ENCODE measurements around the gene TMED10.
A peak's percentile ranks its signal among the peaks of the same experiment; 100 is the strongest.

TMED10 gene

DNA sequence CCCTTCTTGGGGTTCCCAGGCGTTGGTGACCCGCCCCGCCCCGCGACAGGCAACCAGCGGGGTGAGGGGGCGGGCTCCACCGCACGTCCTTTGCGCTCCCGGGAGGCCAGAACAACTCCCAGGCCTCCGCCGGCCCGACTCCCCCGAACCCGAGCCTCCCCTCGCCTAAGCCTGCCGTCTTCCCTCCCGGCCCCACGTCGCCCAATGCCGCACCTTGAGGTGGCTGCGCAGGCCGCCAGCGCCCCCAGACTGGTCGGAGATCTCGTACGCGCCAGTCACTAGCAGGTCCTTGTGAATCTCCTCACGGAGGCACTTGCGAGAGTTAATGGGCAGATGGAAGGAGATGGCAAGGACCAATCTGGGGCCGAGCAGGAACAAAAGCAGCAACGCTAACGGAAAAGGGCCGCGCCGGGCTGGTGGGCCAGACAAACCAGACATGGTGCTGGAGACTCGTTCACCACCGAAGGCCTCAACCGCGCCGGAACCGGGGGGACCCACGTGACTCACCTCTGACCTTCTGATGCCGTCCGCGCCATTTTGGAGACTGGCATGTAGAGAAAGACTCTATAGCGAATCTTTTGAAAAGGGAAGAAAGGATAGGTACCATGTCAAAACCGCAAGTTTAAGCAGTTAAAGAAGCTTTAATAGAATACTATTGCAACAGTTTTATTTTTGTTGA lies at the start of gene TMED10:
TSS of gene TMED10 (minus strand) at position 471 of the 679 bp plus-strand sequence. CDS start at position 438, 33 bp downstream.
- Mint-ChIP-seq H3K36me3 (ENCODE audit: insufficient read depth) (peaks cover 16% of the 10 kb centered on the region), H3K4me3 (peak within 1 kb of the TSS; percentile 94), H3K4me1 (peaks cover 53% of the 10 kb centered on the region), H3K9me3 (no peaks in the 10 kb centered on the region), H3K27ac (ENCODE audit: low read depth) (peak within 1 kb of the TSS; percentile 97), H3K27me3 (no peaks in the 10 kb centered on the region)
- ATAC-seq (replicated peaks; ENCODE audit: extremely low read depth, poor library complexity, severe bottlenecking) (peak; percentile 83), DNase-seq (ENCODE audit: low spot score in 2 of 2) (peak; percentile 89 to 95)

GRCh38 chr14:75224561-75224960 lies 48.1 kb upstream of the TMED10 start:
- DNase-seq (ENCODE audit: low spot score in 2 of 2) (no peak), ATAC-seq (replicated peaks; ENCODE audit: extremely low read depth, poor library complexity, severe bottlenecking) (no peak)
- peak overlapping the region; percentile 48 for H3K27ac Mint-ChIP-seq (ENCODE audit: low read depth)

GRCh38 chr14:75223664-75224154 lies 47.3 kb upstream of the TMED10 start:
- ATAC-seq (replicated peaks; ENCODE audit: extremely low read depth, poor library complexity, severe bottlenecking), result no peak
- Mint-ChIP-seq H3K9me3 (no peaks in the 10 kb centered on the region), H3K4me3 (no peak overlapping the region), H3K36me3 (ENCODE audit: insufficient read depth) (no peaks in the 10 kb centered on the region), H3K27ac (ENCODE audit: low read depth) (no peak overlapping the region), H3K27me3 (no peaks in the 10 kb centered on the region), H3K4me1 (peaks cover 29% of the 10 kb centered on the region)
- no peak for DNase-seq (ENCODE audit: low spot score in 2 of 2)

More at GRCh38 chr14:75224561-75224960, 48.1 kb upstream of the TMED10 start:
- Mint-ChIP-seq H3K9me3 (no peaks in the 10 kb centered on the region), H3K4me3 (no peak overlapping the region), H3K27me3 (no peaks in the 10 kb centered on the region), H3K36me3 (ENCODE audit: insufficient read depth) (peaks cover 6% of the 10 kb centered on the region), H3K4me1 (peaks cover 38% of the 10 kb centered on the region)

GRCh38 chr14:75222208-75222701 lies 45.8 kb upstream of the TMED10 start:
- no peaks in the 10 kb centered on the region for H3K9me3 Mint-ChIP-seq
- no peak overlapping the region for H3K27ac Mint-ChIP-seq (ENCODE audit: low read depth)
- peaks cover 15% of the 10 kb centered on the region for H3K4me1 Mint-ChIP-seq
- DNase-seq (ENCODE audit: low spot score in 2 of 2), result no peak
- H3K36me3 Mint-ChIP-seq (ENCODE audit: insufficient read depth), result no peaks in the 10 kb centered on the region
- ATAC-seq (replicated peaks; ENCODE audit: extremely low read depth, poor library complexity, severe bottlenecking), result no peak
- H3K27me3 Mint-ChIP-seq, result no peaks in the 10 kb centered on the region
- H3K4me3 Mint-ChIP-seq, result no peak overlapping the region

DNA sequence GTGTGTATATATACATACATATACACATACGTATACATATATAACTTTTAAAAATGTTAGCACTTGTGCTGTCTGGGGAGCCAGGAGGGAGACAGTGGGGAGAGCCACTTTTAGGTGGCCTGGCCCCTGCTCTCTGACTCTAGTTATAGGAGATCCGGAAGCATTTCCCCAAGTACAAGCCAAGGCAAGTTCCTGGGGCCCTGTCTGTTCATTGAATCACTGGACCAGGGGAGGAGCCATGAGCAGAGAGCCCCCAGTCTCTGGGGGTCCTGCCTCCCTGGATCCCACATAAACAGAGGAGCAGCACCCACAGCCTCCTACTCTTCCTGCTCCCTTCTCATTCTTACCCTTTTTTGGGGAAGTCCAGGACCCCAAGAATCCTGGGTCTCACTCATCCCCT lies 45.4 kb upstream of the TMED10 start:
- Mint-ChIP-seq H3K4me3 (no peak overlapping the region), H3K4me1 (peaks cover 10% of the 10 kb centered on the region)

GRCh38 chr14:75220156-75220555 lies 43.7 kb upstream of the TMED10 start:
- no peak for ATAC-seq (replicated peaks; ENCODE audit: extremely low read depth, poor library complexity, severe bottlenecking)

More for the DNA sequence above, 45.4 kb upstream of the TMED10 start:
- H3K36me3 Mint-ChIP-seq (ENCODE audit: insufficient read depth), result no peaks in the 10 kb centered on the region
- no peak overlapping the region for H3K27ac Mint-ChIP-seq (ENCODE audit: low read depth)
- H3K27me3 Mint-ChIP-seq, result no peaks in the 10 kb centered on the region
- no peak for ATAC-seq (replicated peaks; ENCODE audit: extremely low read depth, poor library complexity, severe bottlenecking)
- no peak for DNase-seq (ENCODE audit: low spot score in 2 of 2)
- H3K9me3 Mint-ChIP-seq, result no peaks in the 10 kb centered on the region

GRCh38 chr14:75217508-75218206 lies 41.2 kb upstream of the TMED10 start:
- no peak for DNase-seq (ENCODE audit: low spot score in 2 of 2)
- no peak overlapping the region for H3K4me3 Mint-ChIP-seq
- H3K9me3 Mint-ChIP-seq, result no peaks in the 10 kb centered on the region
- no peak for ATAC-seq (replicated peaks; ENCODE audit: extremely low read depth, poor library complexity, severe bottlenecking)
- H3K36me3 Mint-ChIP-seq (ENCODE audit: insufficient read depth), result no peaks in the 10 kb centered on the region
- no peak overlapping the region for H3K27ac Mint-ChIP-seq (ENCODE audit: low read depth)
- peaks cover 10% of the 10 kb centered on the region for H3K4me1 Mint-ChIP-seq
- peaks cover 6% of the 10 kb centered on the region for H3K27me3 Mint-ChIP-seq

More at GRCh38 chr14:75220156-75220555, 43.7 kb upstream of the TMED10 start:
- no peak for DNase-seq (ENCODE audit: low spot score in 2 of 2)
- H3K4me3 Mint-ChIP-seq, result no peak overlapping the region
- H3K4me1 Mint-ChIP-seq, result peaks cover 13% of the 10 kb centered on the region
- no peaks in the 10 kb centered on the region for H3K36me3 Mint-ChIP-seq (ENCODE audit: insufficient read depth)
- H3K27me3 Mint-ChIP-seq, result no peaks in the 10 kb centered on the region
- no peak overlapping the region for H3K27ac Mint-ChIP-seq (ENCODE audit: low read depth)
- no peaks in the 10 kb centered on the region for H3K9me3 Mint-ChIP-seq

GRCh38 chr14:75216427-75217006 lies 40.1 kb upstream of the TMED10 start:
- DNase-seq (ENCODE audit: low spot score in 2 of 2) (no peak), ATAC-seq (replicated peaks; ENCODE audit: extremely low read depth, poor library complexity, severe bottlenecking) (no peak)
- peaks cover 6% of the 10 kb centered on the region for H3K27me3 Mint-ChIP-seq
- no peaks in the 10 kb centered on the region for H3K36me3 Mint-ChIP-seq (ENCODE audit: insufficient read depth)
- H3K9me3 Mint-ChIP-seq, result no peaks in the 10 kb centered on the region
- H3K27ac Mint-ChIP-seq (ENCODE audit: low read depth), result no peak overlapping the region
- H3K4me3 Mint-ChIP-seq, result no peak overlapping the region
- peaks cover 10% of the 10 kb centered on the region for H3K4me1 Mint-ChIP-seq

DNA sequence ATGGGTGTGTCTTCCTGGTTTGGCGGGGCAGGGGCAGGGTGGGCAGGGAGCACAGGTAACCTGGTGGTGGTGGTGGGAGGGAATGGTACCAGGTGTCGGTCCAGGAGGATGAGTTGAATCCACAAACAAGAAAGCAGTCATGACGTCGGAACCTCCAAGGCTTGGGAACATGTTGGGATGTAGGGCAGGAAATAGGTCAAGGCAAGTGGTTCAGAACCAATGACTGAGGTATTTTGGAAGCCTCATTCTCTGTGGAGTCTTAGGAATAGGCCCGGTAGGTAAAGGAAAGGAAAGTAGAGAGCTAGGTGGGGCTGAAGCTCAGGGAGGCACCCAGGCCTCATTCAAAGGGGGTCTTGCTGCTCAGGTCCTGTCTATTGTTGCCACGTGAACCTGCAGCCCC lies 39.1 kb upstream of the TMED10 start:
- Mint-ChIP-seq H3K4me1 (peaks cover 10% of the 10 kb centered on the region), H3K27ac (ENCODE audit: low read depth) (no peak overlapping the region), H3K9me3 (no peaks in the 10 kb centered on the region), H3K36me3 (ENCODE audit: insufficient read depth) (no peaks in the 10 kb centered on the region), H3K27me3 (peaks cover 6% of the 10 kb centered on the region), H3K4me3 (peak overlapping the region; percentile 4)
- no peak for ATAC-seq (replicated peaks; ENCODE audit: extremely low read depth, poor library complexity, severe bottlenecking)
- DNase-seq (ENCODE audit: low spot score in 2 of 2), result no peak

- H3K27me3 Mint-ChIP-seq, result peaks cover 6% of the 10 kb centered on the region
- no peaks in the 10 kb centered on the region for H3K36me3 Mint-ChIP-seq (ENCODE audit: insufficient read depth)
- H3K9me3 Mint-ChIP-seq, result no peaks in the 10 kb centered on the region
- no peak for ATAC-seq (replicated peaks; ENCODE audit: extremely low read depth, poor library complexity, severe bottlenecking)
- DNase-seq (ENCODE audit: low spot score in 2 of 2), result no peak
- H3K4me3 Mint-ChIP-seq, result no peak overlapping the region
- H3K4me1 Mint-ChIP-seq, result peaks cover 10% of the 10 kb centered on the region
- H3K27ac Mint-ChIP-seq (ENCODE audit: low read depth), result no peak overlapping the region
Measured at GRCh38 chr14:75214558-75214957, 38.1 kb upstream of the TMED10 start.

- H3K27ac Mint-ChIP-seq (ENCODE audit: low read depth), result no peak overlapping the region
- DNase-seq (ENCODE audit: low spot score in 2 of 2), result no peak
- no peak overlapping the region for H3K4me3 Mint-ChIP-seq
- no peak for ATAC-seq (replicated peaks; ENCODE audit: extremely low read depth, poor library complexity, severe bottlenecking)
- H3K27me3 Mint-ChIP-seq, result peaks cover 6% of the 10 kb centered on the region
- no peaks in the 10 kb centered on the region for H3K9me3 Mint-ChIP-seq
- peaks cover 10% of the 10 kb centered on the region for H3K4me1 Mint-ChIP-seq
- no peaks in the 10 kb centered on the region for H3K36me3 Mint-ChIP-seq (ENCODE audit: insufficient read depth)
Measured at GRCh38 chr14:75213172-75213571, 36.8 kb upstream of the TMED10 start.

- Mint-ChIP-seq H3K4me3 (no peak overlapping the region), H3K36me3 (ENCODE audit: insufficient read depth) (no peaks in the 10 kb centered on the region), H3K4me1 (peaks cover 6% of the 10 kb centered on the region), H3K27me3 (peaks cover 6% of the 10 kb centered on the region), H3K9me3 (no peaks in the 10 kb centered on the region), H3K27ac (ENCODE audit: low read depth) (no peak overlapping the region)
- ATAC-seq (replicated peaks; ENCODE audit: extremely low read depth, poor library complexity, severe bottlenecking) (no peak), DNase-seq (ENCODE audit: low spot score in 2 of 2) (no peak)
Measured at GRCh38 chr14:75208843-75209242, 32.4 kb upstream of the TMED10 start.

All from central memory CD8-positive, alpha-beta T cell (primary cell).